ENCODE data around the gene PEMT.
"Not testable (repeated sequence)": the region's sequence is repeated elsewhere in the genome, so short reads cannot be mapped to it uniquely, and the experiment has no call there.

PEMT gene

GRCh38 chr17:17476865-17477467, 114.5 kb downstream of the PEMT start, which contains the start of gene MED9:
Gene MED9, plus strand, starts transcription at chr17:17477000. Its CDS starts 42 bp downstream, at chr17:17477042.
- peak; percentile 94 to 97 for DNase-seq

- DNase-seq: no peak
These were observed 117.2 kb downstream of the PEMT start for GRCh38 chr17:17474341-17474740.

DNA sequence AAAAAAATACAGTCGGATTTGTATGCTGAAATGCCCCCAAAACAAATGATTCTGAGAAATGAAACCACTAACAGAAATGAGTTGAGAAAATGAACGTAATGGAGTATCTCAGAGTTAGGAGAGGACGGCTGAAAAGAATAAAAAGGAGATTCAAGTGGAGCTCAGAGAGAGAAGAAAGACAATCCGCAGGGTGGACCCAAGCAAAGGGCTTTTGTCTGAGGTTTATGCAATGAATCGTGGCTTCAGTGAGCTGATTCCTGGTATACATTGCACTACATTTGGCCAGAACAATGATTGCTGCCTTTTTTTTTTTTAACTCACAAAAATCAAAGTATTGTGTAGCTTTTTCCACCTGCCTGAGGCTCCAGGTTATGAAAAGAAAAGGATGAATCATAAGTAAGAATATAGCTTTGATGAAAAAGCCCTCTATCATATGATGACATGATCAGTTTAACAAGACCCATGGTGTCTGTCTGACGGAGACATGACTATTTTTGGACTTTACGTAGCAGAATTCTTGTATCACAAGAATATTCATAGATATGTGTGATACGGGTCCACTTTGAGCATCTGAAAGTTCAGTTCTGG, 119.1 kb downstream of the PEMT start:
- no peak for DNase-seq

DNA sequence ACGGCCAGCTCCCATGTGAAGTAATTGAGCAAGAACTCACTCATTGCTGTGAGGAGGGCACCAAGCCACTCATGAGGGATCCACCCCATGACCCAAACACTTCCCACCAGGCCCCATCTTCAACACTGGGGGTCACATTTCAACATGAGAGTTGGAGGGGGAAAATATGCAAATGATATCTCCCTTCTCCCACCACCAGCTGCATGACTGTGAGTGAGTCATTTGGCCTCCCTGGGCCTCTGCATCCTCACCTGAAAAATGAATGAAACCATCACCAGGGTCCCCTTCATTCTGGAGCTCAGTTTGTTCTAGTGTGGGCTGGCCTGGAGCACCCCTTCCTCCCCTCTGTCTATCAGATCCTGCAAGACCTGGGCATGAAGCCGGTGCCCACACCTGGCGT, 121.5 kb downstream of the PEMT start:
- DNase-seq: no peak

- no peak for DNase-seq
These were observed 122.2 kb downstream of the PEMT start for GRCh38 chr17:17469358-17469757.

GRCh38 chr17:17468217-17469010, 123.1 kb downstream of the PEMT start:
- no peak for DNase-seq

DNA sequence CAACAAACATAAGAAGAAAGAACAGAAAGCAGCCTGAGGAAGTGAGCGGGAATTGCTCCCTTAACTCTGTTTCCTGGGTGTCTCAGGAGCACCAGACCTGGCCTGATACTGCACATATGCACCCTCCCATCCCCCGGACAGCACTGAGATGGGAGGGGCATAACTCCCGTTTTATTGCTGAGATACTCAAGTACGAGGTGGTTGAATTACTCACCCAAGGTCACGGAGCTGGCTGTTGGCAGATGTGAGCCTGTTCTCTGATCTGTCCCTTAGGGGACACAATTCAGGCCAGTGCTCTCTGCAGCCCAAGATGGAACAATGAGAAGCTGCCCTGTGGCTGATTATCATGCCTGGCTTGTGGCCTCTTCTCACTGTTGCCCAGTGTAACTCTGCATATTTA, 123.8 kb downstream of the PEMT start:
- no peak for DNase-seq

- no peak for DNase-seq
These were observed 124.5 kb downstream of the PEMT start for GRCh38 chr17:17467016-17467415.

DNA sequence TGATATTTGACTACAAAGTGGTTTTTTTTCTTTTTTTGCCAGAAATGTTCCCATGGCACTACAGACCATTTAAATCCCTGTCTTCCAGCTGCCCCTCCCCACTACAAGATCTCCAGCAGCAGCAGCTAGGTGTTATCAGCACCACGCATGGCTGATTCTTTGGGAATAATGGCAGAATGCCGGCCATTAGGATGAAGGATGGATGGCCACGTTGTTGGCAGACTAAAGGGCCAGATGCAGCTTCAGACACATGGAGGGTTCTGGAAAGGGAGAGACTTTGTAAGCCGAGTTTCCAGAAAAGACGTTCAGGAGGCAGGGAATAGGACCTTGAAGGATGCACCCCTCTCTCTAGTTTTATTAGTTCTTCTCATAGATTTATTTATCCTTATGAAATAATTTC, 125.0 kb downstream of the PEMT start:
- DNase-seq: no peak

DNA sequence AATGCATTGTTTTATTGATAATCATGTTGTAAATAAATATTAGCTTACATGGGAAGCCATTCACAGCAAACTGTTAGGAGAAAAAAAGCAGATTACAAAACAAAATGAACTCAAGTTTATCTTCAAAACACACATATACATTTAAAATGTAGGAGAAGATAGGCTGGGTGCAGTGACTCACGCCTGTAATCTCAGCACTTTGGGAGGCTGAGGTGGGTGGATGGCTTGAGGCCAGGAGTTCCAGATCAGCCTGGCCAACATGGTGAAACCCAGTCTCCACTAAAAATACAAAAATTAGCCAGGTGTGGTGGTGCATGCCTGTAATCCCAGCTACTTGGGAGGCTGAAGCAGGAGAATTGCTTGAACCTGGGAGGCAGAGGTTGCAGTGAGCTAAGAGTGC, 125.6 kb downstream of the PEMT start:
- not testable (repeated sequence) for DNase-seq

- DNase-seq: no peak
These were observed 127.7 kb downstream of the PEMT start for GRCh38 chr17:17463821-17464220.

DNA sequence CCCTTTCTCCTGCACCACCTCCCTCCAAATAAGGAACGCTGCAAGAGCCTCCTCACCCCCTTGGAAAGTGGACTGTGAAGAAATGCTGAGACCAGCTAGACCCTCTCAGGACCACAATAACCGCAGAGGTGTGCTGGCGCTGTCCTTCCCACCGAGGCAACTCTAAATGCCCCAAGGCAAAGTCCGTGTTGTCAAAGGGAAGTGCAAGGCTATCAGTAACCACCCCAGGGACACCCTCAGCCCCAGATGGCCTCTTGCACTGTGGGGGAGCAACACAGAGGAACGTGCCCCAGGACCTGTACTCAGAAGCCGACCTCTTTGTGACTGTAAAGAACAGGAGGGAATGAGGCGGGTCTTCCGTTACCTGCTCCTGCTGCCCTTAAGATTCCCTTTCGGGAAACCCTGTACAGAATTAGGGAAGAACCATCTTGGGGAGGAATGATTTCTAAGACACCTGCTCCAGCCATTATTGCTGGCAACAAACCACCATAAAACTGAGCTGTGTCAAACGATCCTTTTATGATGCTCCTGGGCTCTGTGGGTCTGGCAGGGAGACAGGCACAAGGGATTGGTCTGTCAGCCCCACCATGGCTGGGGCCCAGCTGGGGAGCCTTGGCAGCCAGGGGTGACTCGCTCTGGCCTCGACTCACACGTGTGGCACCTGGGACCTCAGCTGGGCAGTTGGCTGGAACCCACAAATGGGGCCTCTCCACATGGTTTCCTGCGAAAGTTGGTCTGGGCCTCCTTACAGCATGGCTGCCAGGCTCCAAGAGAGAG, 129.3 kb downstream of the PEMT start:
- no peak for DNase-seq

- no peak for DNase-seq
These were observed 131.5 kb downstream of the PEMT start for GRCh38 chr17:17460038-17460437.

DNA sequence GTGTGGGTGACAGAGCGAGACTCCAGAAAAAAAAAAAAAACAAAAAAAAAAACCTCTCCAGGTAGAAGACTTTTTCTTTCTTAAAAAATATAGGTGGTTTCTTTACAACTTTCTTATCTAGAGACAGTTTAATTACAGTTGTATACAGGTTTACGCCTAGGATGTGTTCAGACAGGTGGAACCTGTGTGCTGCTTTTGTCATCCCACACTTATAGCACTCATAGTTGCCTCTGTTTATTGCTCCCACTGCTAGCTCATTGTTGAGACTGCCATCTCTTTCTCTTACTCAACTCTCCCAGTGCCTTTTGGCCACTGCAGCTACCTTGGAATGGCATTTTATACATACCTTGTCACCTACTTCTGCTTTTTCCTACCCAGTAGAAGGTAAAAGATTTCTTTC, 133.8 kb downstream of the PEMT start:
- DNase-seq: no peak

DNA sequence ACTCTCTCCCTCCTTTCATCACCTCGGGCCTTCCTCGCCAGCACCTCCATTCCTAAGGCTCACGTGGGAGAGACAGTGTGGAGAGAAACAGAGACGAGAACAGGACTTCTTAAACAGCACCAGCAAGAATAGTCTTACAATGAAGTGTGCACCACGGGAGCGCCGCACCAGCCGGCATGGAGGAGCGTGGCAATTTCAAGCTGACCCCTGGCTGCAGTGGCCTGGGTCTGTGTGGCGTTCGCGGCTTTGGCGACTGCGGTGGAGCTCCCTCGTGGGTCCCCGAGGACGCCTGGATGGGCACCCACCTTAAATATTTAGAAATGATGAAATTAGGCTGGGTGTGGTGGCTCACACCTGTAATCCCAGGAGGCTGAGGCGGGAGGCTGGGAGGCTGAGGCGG, 135.3 kb downstream of the PEMT start:
- DNase-seq: no peak

Measured in stimulated activated CD4-positive, alpha-beta T cell treated with anti-CD3 and anti-CD28 coated beads, Interleukin-4, amount 100 ng/mL, for 4 hours (primary cell).